ENCODE data around the gene RGS19. TPM values are rescaled to one million over a fixed set of nuclear protein-coding genes. Genes with fewer than 3 reads are reported as not detected.

The RGS19 gene
- total RNA-seq, 2 experiments from 2014 or later = 119 to 122 TPM

GRCh38 chr20:64067733-64068307, 11.5 kb downstream of the RGS19 start:
- CTCF ChIA-PET = interaction anchor here (2.3 kb wide), 1 partner anchor 10 kb away, joined by 12 read pairs; the partner anchor contains the start of gene RGS19
- Mint-ChIP-seq H3K4me1 (peaks cover 62% of the 10 kb centered on the region), H3K27me3 (no peaks in the 10 kb centered on the region), H3K36me3 (ENCODE audit: low read depth) (peaks cover 16% of the 10 kb centered on the region), H3K4me3 (no peak overlapping the region), H3K27ac (peak overlapping the region; percentile 89), H3K9me3 (no peaks in the 10 kb centered on the region)
- no peak for DNase-seq
- POLR2A ChIA-PET = interaction anchor here (0.6 to 4.6 kb wide), 5 partner anchors 10 to 545 kb away, joined by 3 to 74 read pairs (median 9); partner anchors contain the start of genes OPRL1 and RGS19

DNA sequence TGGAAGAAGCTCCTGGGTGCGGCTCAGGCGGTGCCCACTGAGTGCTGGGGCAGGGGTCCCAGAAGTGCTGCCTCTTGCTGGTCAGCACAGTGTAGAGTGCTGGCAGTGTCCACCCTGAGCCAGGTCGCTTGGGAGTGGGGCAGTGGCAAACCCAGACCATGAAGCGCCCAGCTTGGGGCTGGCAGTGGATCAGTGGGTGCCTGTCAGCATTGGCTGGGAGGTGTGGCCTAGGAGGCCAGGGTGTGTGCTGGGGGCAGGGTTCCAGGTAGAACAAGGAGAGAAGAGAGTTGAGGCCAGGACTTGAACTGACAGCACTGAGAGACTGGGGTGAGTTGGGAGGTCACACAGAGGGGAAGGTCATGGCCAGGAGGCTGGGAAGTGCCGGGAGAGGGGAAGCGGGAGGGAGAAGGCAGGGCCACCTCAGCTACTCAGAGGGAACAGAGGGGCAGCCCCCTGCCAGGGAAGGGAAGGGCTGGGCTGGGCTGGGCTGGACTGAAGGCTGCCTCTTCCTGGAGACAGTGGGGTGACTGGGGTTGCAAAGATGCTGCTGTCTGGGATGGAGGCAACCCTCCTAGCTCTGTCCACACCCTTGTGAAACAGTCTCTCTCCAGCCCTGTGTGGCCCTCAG, 12.2 kb downstream of the RGS19 start:
- Mint-ChIP-seq H3K4me1 (peaks cover 63% of the 10 kb centered on the region), H3K4me3 (peak overlapping the region; percentile 54), H3K27ac (peak overlapping the region; percentile 89), H3K36me3 (ENCODE audit: low read depth) (peaks cover 9% of the 10 kb centered on the region), H3K9me3 (no peaks in the 10 kb centered on the region), H3K27me3 (no peaks in the 10 kb centered on the region)
- ChIA-PET CTCF (interaction anchor here (2.3 kb wide), 1 partner anchor 11 kb away, joined by 12 read pairs; the partner anchor contains the start of gene RGS19), POLR2A (interaction anchor here (1.1 to 4.6 kb wide), 4 partner anchors 11 to 28 kb away, joined by 4 to 74 read pairs (median 10); partner anchors contain the start of genes LKAAEAR1, OPRL1 and RGS19)
- DNase-seq = no peak

- Mint-ChIP-seq H3K36me3 (ENCODE audit: low read depth) (peaks cover 5% of the 10 kb centered on the region), H3K9me3 (no peaks in the 10 kb centered on the region), H3K27ac (peak overlapping the region; percentile 89), H3K4me1 (peaks cover 65% of the 10 kb centered on the region), H3K27me3 (no peaks in the 10 kb centered on the region), H3K4me3 (peak overlapping the region; percentile 50)
- CTCF ChIA-PET = interaction anchor here (0.7 to 2.3 kb wide), 6 partner anchors 8 to 91 kb away, joined by 3 to 12 read pairs (median 4); partner anchors contain the start of genes PRPF6 and RGS19
- POLR2A ChIA-PET = interaction anchor here (0.6 to 4.6 kb wide), 9 partner anchors 8 to 545 kb away, joined by 3 to 74 read pairs (median 3); partner anchors contain the start of genes C20orf204, LIME1, OPRL1 and PPDPF
- DNase-seq = peak; percentile 90
Observed at GRCh38 chr20:64065974-64066343, 13.4 kb downstream of the RGS19 start.

DNA sequence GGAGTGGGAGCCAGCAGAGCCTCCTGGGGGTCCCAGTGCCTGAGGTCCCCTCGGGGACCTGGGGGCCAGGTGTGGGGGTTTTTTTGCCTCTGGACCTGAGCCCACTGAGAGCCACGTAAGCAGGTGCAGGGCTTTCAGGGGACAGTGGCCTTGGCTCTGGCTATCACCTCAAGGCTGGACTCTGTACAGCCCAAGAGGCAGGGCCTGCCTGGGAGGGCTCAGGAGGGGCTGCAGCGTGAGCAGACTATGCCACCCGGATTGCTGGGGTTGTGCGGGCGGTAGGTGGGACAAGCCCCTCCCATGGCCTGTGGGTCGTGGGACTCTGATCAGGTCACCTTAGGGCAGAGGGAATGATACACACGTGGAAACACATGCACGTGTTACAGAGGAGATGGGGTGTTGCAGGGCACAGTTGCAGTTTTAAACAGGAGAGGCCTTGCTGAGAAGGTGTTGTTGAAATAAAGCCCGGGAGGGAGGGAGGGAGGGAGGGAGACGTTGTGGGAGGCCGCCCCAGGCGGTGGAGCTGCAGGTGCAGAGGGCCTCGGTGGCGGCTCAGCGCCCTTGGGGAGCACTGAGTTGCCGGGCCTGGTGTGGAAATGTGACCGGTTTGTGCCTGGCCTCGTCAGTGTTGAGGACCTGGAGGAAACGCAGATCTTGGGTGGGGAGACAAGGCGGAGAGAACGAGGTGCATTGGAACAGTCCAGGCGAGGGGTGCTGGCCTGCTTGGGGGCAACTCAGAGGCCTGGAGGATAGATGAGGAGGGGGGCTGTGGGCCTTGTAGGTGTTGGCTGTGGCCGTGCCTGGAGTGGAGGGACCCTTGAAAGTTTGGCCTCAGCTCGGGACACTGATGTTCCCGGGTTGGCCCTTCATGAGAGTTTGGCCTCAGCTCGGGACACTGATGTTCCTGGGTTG, 14.0 kb downstream of the RGS19 start:
- DNase-seq = peak; percentile 38
- Mint-ChIP-seq H3K27ac (peak overlapping the region; percentile 89), H3K27me3 (no peaks in the 10 kb centered on the region), H3K36me3 (ENCODE audit: low read depth) (peaks cover 5% of the 10 kb centered on the region), H3K9me3 (no peaks in the 10 kb centered on the region), H3K4me3 (peak overlapping the region; percentile 50), H3K4me1 (peaks cover 65% of the 10 kb centered on the region)
- POLR2A ChIA-PET = interaction anchor here (0.8 to 4.6 kb wide), 9 partner anchors 8 to 545 kb away, joined by 3 to 74 read pairs (median 3); partner anchors contain the start of genes C20orf204, OPRL1, PPDPF and PRPF6
- CTCF ChIA-PET = interaction anchor here (0.7 to 2.3 kb wide), 6 partner anchors 8 to 90 kb away, joined by 3 to 12 read pairs (median 4); partner anchors contain the start of genes PRPF6 and RGS19

DNA sequence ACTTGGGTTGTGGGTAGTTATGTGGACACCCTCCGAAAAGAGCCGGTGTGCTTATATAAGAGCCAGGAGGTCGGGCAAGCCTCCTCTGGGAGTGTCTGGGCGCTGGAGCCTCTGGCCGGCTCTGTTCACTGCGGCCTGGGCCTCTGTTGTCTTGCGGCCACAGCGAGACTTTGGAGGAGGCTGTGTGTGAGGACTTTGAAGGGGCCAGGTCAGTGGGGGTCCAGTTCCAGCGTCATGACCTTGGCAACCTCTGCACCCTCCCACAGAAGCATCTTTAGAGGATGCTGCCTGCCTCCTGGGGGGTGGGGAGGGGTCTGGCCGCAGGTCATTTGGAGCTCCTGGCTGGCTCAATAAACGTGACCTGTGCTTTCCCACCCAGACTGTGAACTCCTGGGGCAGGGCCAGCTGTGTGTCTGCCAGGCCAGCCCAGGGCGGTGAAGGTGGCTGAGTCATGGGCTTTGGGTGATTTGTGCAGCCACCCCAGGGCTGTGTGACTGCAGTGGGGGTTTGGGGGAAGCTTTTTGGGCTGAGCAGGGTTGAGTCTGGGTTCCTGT, 15.1 kb downstream of the RGS19 start:
- Mint-ChIP-seq H3K27ac (peak overlapping the region; percentile 89), H3K27me3 (no peaks in the 10 kb centered on the region), H3K4me1 (peaks cover 65% of the 10 kb centered on the region), H3K36me3 (ENCODE audit: low read depth) (peaks cover 5% of the 10 kb centered on the region), H3K4me3 (peak overlapping the region; percentile 82), H3K9me3 (no peaks in the 10 kb centered on the region)
- ChIA-PET CTCF (no interaction called here), POLR2A (interaction anchor here (1.0 to 4.6 kb wide), 6 partner anchors 9 to 83 kb away, joined by 3 to 74 read pairs (median 4); partner anchors contain the start of genes LKAAEAR1, OPRL1, PRPF6 and RGS19)
- no peak for DNase-seq

DNA sequence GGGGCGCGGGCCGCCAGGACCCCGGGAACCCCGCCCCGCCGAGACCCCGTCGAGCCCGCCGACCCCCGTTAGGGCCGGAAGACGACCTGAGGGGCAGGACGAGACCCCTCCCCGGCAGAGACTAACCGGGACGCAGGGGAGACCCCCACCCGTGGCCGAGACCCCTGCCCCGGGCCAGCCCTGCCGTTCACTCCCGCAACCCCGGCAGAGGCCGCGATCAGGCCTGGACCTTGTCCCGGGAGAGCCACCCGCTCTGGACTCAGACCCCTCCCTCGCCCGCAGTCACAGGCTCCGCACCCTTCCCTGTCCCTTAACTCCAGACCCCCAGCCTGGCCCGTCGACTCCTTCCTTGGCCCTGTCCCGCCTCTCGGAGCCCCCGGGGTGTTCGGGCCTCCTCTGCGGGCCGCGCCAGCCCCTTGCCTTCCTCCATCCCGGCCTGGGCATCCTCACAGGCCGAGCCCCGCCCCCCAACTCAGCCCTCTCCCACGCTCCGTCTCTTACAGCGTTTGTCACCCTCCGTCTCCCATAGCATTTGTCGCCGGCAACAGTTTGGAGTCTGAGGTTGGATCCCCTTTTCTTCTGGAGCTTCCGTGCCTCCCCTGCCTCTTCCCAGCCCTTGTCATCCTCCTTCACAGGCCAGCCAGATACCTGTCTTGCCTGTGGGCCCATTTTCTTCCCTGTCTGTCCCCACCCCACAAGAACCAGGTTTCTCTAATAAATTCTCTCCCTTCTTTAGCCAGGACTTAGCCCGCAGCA, 15.8 kb downstream of the RGS19 start:
- H3K9me3 Mint-ChIP-seq = no peaks in the 10 kb centered on the region
- peak overlapping the region; percentile 89 for H3K27ac Mint-ChIP-seq
- peaks cover 5% of the 10 kb centered on the region for H3K36me3 Mint-ChIP-seq (ENCODE audit: low read depth)
- DNase-seq = no peak
- peak overlapping the region; percentile 82 for H3K4me3 Mint-ChIP-seq
- H3K4me1 Mint-ChIP-seq = peaks cover 64% of the 10 kb centered on the region
- CTCF ChIA-PET = interaction anchor here (1.0 to 3.6 kb wide), 9 partner anchors 9 to 526 kb away, joined by 3 to 27 read pairs (median 4); partner anchors contain the start of genes OPRL1, PRPF6, RGS19 and SAMD10
- no peaks in the 10 kb centered on the region for H3K27me3 Mint-ChIP-seq
- POLR2A ChIA-PET = interaction anchor here (1.0 to 4.6 kb wide), 11 partner anchors 9 to 107 kb away, joined by 3 to 74 read pairs (median 6); partner anchors contain the start of genes LKAAEAR1, OPRL1, PRPF6 and RGS19

- H3K9me3 Mint-ChIP-seq = no peaks in the 10 kb centered on the region
- H3K27ac Mint-ChIP-seq = peak within 1 kb of the TSS; percentile 89
- H3K27me3 Mint-ChIP-seq = no peaks in the 10 kb centered on the region
- ChIA-PET POLR2A (interaction anchor here (1.1 to 1.9 kb wide), 8 partner anchors 9 to 326 kb away, joined by 3 to 14 read pairs (median 5); partner anchors contain the start of genes LIME1, RGS19, SAMD10 and UCKL1), CTCF (interaction anchor here (0.9 to 3.6 kb wide), 11 partner anchors 8 to 525 kb away, joined by 3 to 27 read pairs (median 3); partner anchors contain the start of genes OPRL1, PRPF6, RGS19 and SAMD10)
- peaks cover 5% of the 10 kb centered on the region for H3K36me3 Mint-ChIP-seq (ENCODE audit: low read depth)
- peaks cover 65% of the 10 kb centered on the region for H3K4me1 Mint-ChIP-seq
- H3K4me3 Mint-ChIP-seq = peak within 1 kb of the TSS; percentile 82
- peak; percentile 97 for DNase-seq
Observed at GRCh38 chr20:64062596-64063388, 16.5 kb downstream of the RGS19 start, which contains the start of gene TCEA2. TSS of gene TCEA2 (plus strand) at chr20:64063198. CDS start at chr20:64063313, 115 bp downstream.

- ChIA-PET CTCF (interaction anchor here (0.9 to 3.6 kb wide), 11 partner anchors 8 to 524 kb away, joined by 3 to 27 read pairs (median 3); partner anchors contain the start of genes OPRL1, PRPF6, RGS19 and SAMD10), POLR2A (interaction anchor here (1.1 to 1.9 kb wide), 8 partner anchors 9 to 326 kb away, joined by 3 to 14 read pairs (median 5); partner anchors contain the start of genes LIME1, RGS19, SAMD10 and UCKL1)
- DNase-seq = no peak
- H3K27ac Mint-ChIP-seq = no peak overlapping the region
- no peaks in the 10 kb centered on the region for H3K9me3 Mint-ChIP-seq
- peaks cover 5% of the 10 kb centered on the region for H3K36me3 Mint-ChIP-seq (ENCODE audit: low read depth)
- no peaks in the 10 kb centered on the region for H3K27me3 Mint-ChIP-seq
- H3K4me3 Mint-ChIP-seq = peak overlapping the region; percentile 82
- peaks cover 66% of the 10 kb centered on the region for H3K4me1 Mint-ChIP-seq
Observed at GRCh38 chr20:64062276-64062595, 17.1 kb downstream of the RGS19 start.

GRCh38 chr20:64058536-64058935, 20.8 kb downstream of the RGS19 start:
- ChIA-PET CTCF (interaction anchor here (1.1 to 1.3 kb wide), 2 partner anchors 18 to 20 kb away, joined by 3 read pairs; no protein-coding TSS in a partner anchor), POLR2A (interaction anchor here (3.0 kb wide), 1 partner anchor 20 kb away, joined by 12 read pairs; no protein-coding TSS in a partner anchor)
- no peak overlapping the region for H3K27ac Mint-ChIP-seq
- no peaks in the 10 kb centered on the region for H3K9me3 Mint-ChIP-seq
- DNase-seq = no peak
- H3K36me3 Mint-ChIP-seq (ENCODE audit: low read depth) = no peaks in the 10 kb centered on the region
- peaks cover 44% of the 10 kb centered on the region for H3K4me1 Mint-ChIP-seq
- peak overlapping the region; percentile 73 for H3K4me3 Mint-ChIP-seq
- H3K27me3 Mint-ChIP-seq = peaks cover 2% of the 10 kb centered on the region

DNA sequence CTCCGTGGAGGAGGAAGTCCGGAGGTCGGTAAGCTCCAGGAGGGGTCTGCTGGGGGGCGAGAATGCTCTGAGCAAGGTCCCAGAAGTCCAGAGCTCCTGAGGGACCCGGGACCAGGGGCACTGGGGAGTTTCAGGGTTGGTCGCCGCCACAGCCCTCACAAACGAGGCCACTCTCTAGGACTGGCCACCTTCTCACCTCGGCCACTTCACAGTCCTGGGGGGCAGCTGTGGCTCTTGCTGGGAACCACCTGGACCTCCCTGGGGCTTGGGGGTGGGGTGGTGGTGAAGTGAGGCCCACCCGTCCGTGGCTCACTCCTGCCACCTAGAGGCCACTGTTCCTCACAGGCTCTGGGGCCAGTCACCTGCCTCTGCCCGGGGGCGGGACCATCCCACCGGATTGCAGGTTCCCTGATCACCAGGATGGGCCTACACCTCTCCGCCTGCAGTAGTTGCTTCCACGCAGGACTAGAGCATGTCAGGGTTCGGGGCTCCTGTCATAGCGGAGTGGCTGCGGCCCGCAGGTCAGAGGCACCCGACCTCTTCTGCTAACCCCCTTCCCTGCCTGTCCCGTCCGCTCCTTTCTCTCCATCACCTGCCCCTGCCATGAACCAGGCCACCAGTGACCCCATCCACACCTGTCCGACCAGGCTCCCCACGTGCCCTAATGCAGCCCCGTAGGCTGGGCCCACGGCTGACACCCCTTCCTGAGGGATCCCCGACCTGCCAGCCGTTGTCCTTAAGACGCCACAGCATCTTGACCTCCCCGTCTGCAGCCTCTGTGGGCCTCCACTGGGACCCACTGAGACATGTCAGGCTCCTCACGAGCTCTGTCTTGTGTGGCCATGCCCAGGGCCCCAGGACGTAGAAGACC, 21.5 kb downstream of the RGS19 start:
- peak overlapping the region; percentile 73 for H3K4me3 Mint-ChIP-seq
- peaks cover 44% of the 10 kb centered on the region for H3K4me1 Mint-ChIP-seq
- ChIA-PET POLR2A (interaction anchor here (1.0 to 3.0 kb wide), 2 partner anchors 16 to 19 kb away, joined by 4 to 12 read pairs; no protein-coding TSS in a partner anchor), CTCF (interaction anchor here (0.7 to 1.9 kb wide), 9 partner anchors 8 to 484 kb away, joined by 3 to 19 read pairs (median 3); partner anchors contain the start of genes OPRL1, PRPF6 and RGS19)
- peak overlapping the region; percentile 75 for H3K27ac Mint-ChIP-seq
- H3K9me3 Mint-ChIP-seq = no peaks in the 10 kb centered on the region
- H3K36me3 Mint-ChIP-seq (ENCODE audit: low read depth) = no peaks in the 10 kb centered on the region
- peak; percentile 86 for DNase-seq
- peaks cover 7% of the 10 kb centered on the region for H3K27me3 Mint-ChIP-seq

Data from activated CD4-positive, alpha-beta memory T cell treated with anti-CD3 and anti-CD28 coated beads, Interleukin-2, amount 10 ng/mL, durations not matched to agents 7 days and 5 days (primary cell).